ENCODE data around the gene IZUMO4. TPM values are rescaled to one million over a fixed set of nuclear protein-coding genes. Genes with fewer than 3 reads are reported as not detected.
"Not testable (repeated sequence)": the region's sequence is repeated elsewhere in the genome, so short reads cannot be mapped to it uniquely, and the experiment has no call there.

IZUMO4 gene
- polyA plus RNA-seq, 2 donors: 6.4 to 16.0 TPM

GRCh38 chr19:2131012-2131975, 34.6 kb downstream of the IZUMO4 start:
- peaks cover 43 to 68% of the 10 kb centered on the region in 2 donors for H3K36me3 ChIP-seq (ENCODE audit: control insufficient read depth in 2 of 2, insufficient read depth in 2 of 2, low read length in 1 of 2)
- H3K4me1 ChIP-seq (ENCODE audit: control insufficient read depth in 2 of 2, insufficient read depth in 2 of 2, low read length in 1 of 2); H3K4me3 ChIP-seq (ENCODE audit: low read depth in 1 of 2, low read length in 2 of 2); H3K27me3 ChIP-seq (ENCODE audit: control insufficient read depth in 1 of 2, insufficient read depth in 2 of 2, low read length in 2 of 2); H3K9me3 ChIP-seq (ENCODE audit: control insufficient read depth in 2 of 2, insufficient read depth in 1 of 2, low read depth in 1 of 2, low read length in 1 of 2); H3K27ac ChIP-seq (ENCODE audit: low read depth in 2 of 2, low read length in 1 of 2): not testable (repeated sequence)
- 89 to 93% methylated on average over 67 of the region's 67 CpGs for WGBS, 2 donors

GRCh38 chr19:2132191-2132590, 35.5 kb downstream of the IZUMO4 start:
- Histone ChIP-seq H3K4me3 (ENCODE audit: low read depth in 1 of 2, low read length in 2 of 2) (no peak overlapping the region), H3K9me3 (ENCODE audit: control insufficient read depth in 2 of 2, insufficient read depth in 1 of 2, low read depth in 1 of 2, low read length in 1 of 2) (no peaks in the 10 kb centered on the region), H3K27me3 (ENCODE audit: control insufficient read depth in 1 of 2, insufficient read depth in 2 of 2, low read length in 2 of 2) (no peaks in the 10 kb centered on the region), H3K4me1 (ENCODE audit: control insufficient read depth in 2 of 2, insufficient read depth in 2 of 2, low read length in 1 of 2) (no peaks in the 10 kb centered on the region), H3K27ac (ENCODE audit: low read depth in 2 of 2, low read length in 1 of 2) (no peak overlapping the region), H3K36me3 (ENCODE audit: control insufficient read depth in 2 of 2, insufficient read depth in 2 of 2, low read length in 1 of 2) (peaks cover 45 to 69% of the 10 kb centered on the region in 2 donors)
- WGBS, 2 donors: 96% methylated on average over 14 of the region's 14 CpGs

GRCh38 chr19:2132731-2133490, 36.2 kb downstream of the IZUMO4 start:
- Histone ChIP-seq H3K4me3 (ENCODE audit: low read depth in 1 of 2, low read length in 2 of 2) (no peak overlapping the region), H3K36me3 (ENCODE audit: control insufficient read depth in 2 of 2, insufficient read depth in 2 of 2, low read length in 1 of 2) (peaks cover 47 to 69% of the 10 kb centered on the region in 2 donors), H3K9me3 (ENCODE audit: control insufficient read depth in 2 of 2, insufficient read depth in 1 of 2, low read depth in 1 of 2, low read length in 1 of 2) (no peaks in the 10 kb centered on the region), H3K27ac (ENCODE audit: low read depth in 2 of 2, low read length in 1 of 2) (no peak overlapping the region), H3K27me3 (ENCODE audit: control insufficient read depth in 1 of 2, insufficient read depth in 2 of 2, low read length in 2 of 2) (no peaks in the 10 kb centered on the region), H3K4me1 (ENCODE audit: control insufficient read depth in 2 of 2, insufficient read depth in 2 of 2, low read length in 1 of 2) (no peaks in the 10 kb centered on the region)
- 85 to 89% methylated on average over 19 of the region's 19 CpGs for WGBS, 2 donors

- H3K27me3 ChIP-seq (ENCODE audit: control insufficient read depth in 1 of 2, insufficient read depth in 2 of 2, low read length in 2 of 2): no peaks in the 10 kb centered on the region
- H3K4me1 ChIP-seq (ENCODE audit: control insufficient read depth in 2 of 2, insufficient read depth in 2 of 2, low read length in 1 of 2): no peaks in the 10 kb centered on the region
- H3K27ac ChIP-seq (ENCODE audit: low read depth in 2 of 2, low read length in 1 of 2): no peak overlapping the region
- H3K4me3 ChIP-seq (ENCODE audit: low read depth in 1 of 2, low read length in 2 of 2): no peak overlapping the region
- H3K9me3 ChIP-seq (ENCODE audit: control insufficient read depth in 2 of 2, insufficient read depth in 1 of 2, low read depth in 1 of 2, low read length in 1 of 2): no peaks in the 10 kb centered on the region
- H3K36me3 ChIP-seq (ENCODE audit: control insufficient read depth in 2 of 2, insufficient read depth in 2 of 2, low read length in 1 of 2): peaks cover 34 to 64% of the 10 kb centered on the region in 2 donors
- 90% methylated on average over 47 to 50 of the region's 50 CpGs for WGBS, 2 donors
These were observed 39.0 kb downstream of the IZUMO4 start for GRCh38 chr19:2135474-2136402.

GRCh38 chr19:2136796-2137195, 40.1 kb downstream of the IZUMO4 start:
- H3K4me1 ChIP-seq (ENCODE audit: control insufficient read depth in 2 of 2, insufficient read depth in 2 of 2, low read length in 1 of 2): no peaks in the 10 kb centered on the region
- H3K27ac ChIP-seq (ENCODE audit: low read depth in 2 of 2, low read length in 1 of 2): no peak overlapping the region
- H3K4me3 ChIP-seq (ENCODE audit: low read depth in 1 of 2, low read length in 2 of 2): no peak overlapping the region
- H3K27me3 ChIP-seq (ENCODE audit: control insufficient read depth in 1 of 2, insufficient read depth in 2 of 2, low read length in 2 of 2): no peaks in the 10 kb centered on the region
- H3K9me3 ChIP-seq (ENCODE audit: control insufficient read depth in 2 of 2, insufficient read depth in 1 of 2, low read depth in 1 of 2, low read length in 1 of 2): no peaks in the 10 kb centered on the region
- peaks cover 31 to 53% of the 10 kb centered on the region in 2 donors for H3K36me3 ChIP-seq (ENCODE audit: control insufficient read depth in 2 of 2, insufficient read depth in 2 of 2, low read length in 1 of 2)
- 93 to 95% methylated on average over 23 of the region's 23 CpGs for WGBS, 2 donors

GRCh38 chr19:2138061-2138728, 41.5 kb downstream of the IZUMO4 start:
- no peaks in the 10 kb centered on the region for H3K4me1 ChIP-seq (ENCODE audit: control insufficient read depth in 2 of 2, insufficient read depth in 2 of 2, low read length in 1 of 2)
- no peak overlapping the region for H3K4me3 ChIP-seq (ENCODE audit: low read depth in 1 of 2, low read length in 2 of 2)
- H3K36me3 ChIP-seq (ENCODE audit: control insufficient read depth in 2 of 2, insufficient read depth in 2 of 2, low read length in 1 of 2): peaks cover 22 to 40% of the 10 kb centered on the region in 2 donors
- WGBS, 2 donors: 92 to 93% methylated on average over 23 of the region's 23 CpGs
- no peak overlapping the region for H3K27ac ChIP-seq (ENCODE audit: low read depth in 2 of 2, low read length in 1 of 2)
- no peaks in the 10 kb centered on the region for H3K27me3 ChIP-seq (ENCODE audit: control insufficient read depth in 1 of 2, insufficient read depth in 2 of 2, low read length in 2 of 2)
- H3K9me3 ChIP-seq (ENCODE audit: control insufficient read depth in 2 of 2, insufficient read depth in 1 of 2, low read depth in 1 of 2, low read length in 1 of 2): no peaks in the 10 kb centered on the region

GRCh38 chr19:2139385-2140137, 42.8 kb downstream of the IZUMO4 start:
- Histone ChIP-seq H3K9me3 (ENCODE audit: control insufficient read depth in 2 of 2, insufficient read depth in 1 of 2, low read depth in 1 of 2, low read length in 1 of 2) (no peaks in the 10 kb centered on the region), H3K36me3 (ENCODE audit: control insufficient read depth in 2 of 2, insufficient read depth in 2 of 2, low read length in 1 of 2) (peaks cover 22 to 40% of the 10 kb centered on the region in 2 donors), H3K27ac (ENCODE audit: low read depth in 2 of 2, low read length in 1 of 2) (no peak overlapping the region), H3K4me3 (ENCODE audit: low read depth in 1 of 2, low read length in 2 of 2) (no peak overlapping the region), H3K4me1 (ENCODE audit: control insufficient read depth in 2 of 2, insufficient read depth in 2 of 2, low read length in 1 of 2) (peaks cover 0 to 2% of the 10 kb centered on the region in 2 donors), H3K27me3 (ENCODE audit: control insufficient read depth in 1 of 2, insufficient read depth in 2 of 2, low read length in 2 of 2) (no peaks in the 10 kb centered on the region)
- 84% methylated on average over 22 of the region's 22 CpGs for WGBS, 2 donors

GRCh38 chr19:2140138-2140569, 43.4 kb downstream of the IZUMO4 start:
- Histone ChIP-seq H3K4me3 (ENCODE audit: low read depth in 1 of 2, low read length in 2 of 2) (no peak overlapping the region), H3K9me3 (ENCODE audit: control insufficient read depth in 2 of 2, insufficient read depth in 1 of 2, low read depth in 1 of 2, low read length in 1 of 2) (no peaks in the 10 kb centered on the region), H3K27me3 (ENCODE audit: control insufficient read depth in 1 of 2, insufficient read depth in 2 of 2, low read length in 2 of 2) (no peaks in the 10 kb centered on the region), H3K27ac (ENCODE audit: low read depth in 2 of 2, low read length in 1 of 2) (no peak overlapping the region), H3K4me1 (ENCODE audit: control insufficient read depth in 2 of 2, insufficient read depth in 2 of 2, low read length in 1 of 2) (peaks cover 0 to 2% of the 10 kb centered on the region in 2 donors), H3K36me3 (ENCODE audit: control insufficient read depth in 2 of 2, insufficient read depth in 2 of 2, low read length in 1 of 2) (peaks cover 22 to 43% of the 10 kb centered on the region in 2 donors)
- 86 to 87% methylated on average over 14 of the region's 14 CpGs for WGBS, 2 donors
